Endothelial cell of umbilical vein (primary cell): Measurements from ENCODE around the gene MRM2. TPM values are rescaled to one million over a fixed set of nuclear protein-coding genes. Genes with fewer than 3 reads are reported as not detected.

ENCODE experiments used
- BruUV-seq: library from RNA; stranded (reverse); fragments of 400-500 nt; replicated peaks from 2 replicates; lab custom pipeline; 2021; lab: Mats Ljungman, UMichigan
- CTCF ChIA-PET: fragments of 300-600, 350-600 bp; sonication (Branson Sonifier 250); formaldehyde crosslinking; loops from one replicate; lab custom pipeline; 2021; ENCODE audit warnings: antibody characterized with exemption, inconsistent platforms; lab: Charles Lee
- POLR2A ChIA-PET: fragments of 300-600, 350-600 bp; sonication (Branson Sonifier 250); formaldehyde crosslinking; loops from one replicate; lab custom pipeline; 2021; ENCODE audit warnings: antibody characterized with exemption, inconsistent platforms; lab: Charles Lee
- DNase-seq: peaks from one replicate; pipeline ENCODE4 v3.0.0-alpha.2; 2011; ENCODE audit warnings: low read depth, low spot score
- FAIRE-seq: peaks from 2 replicates; lab custom pipeline; 2011; peaks lifted over from hg19 to GRCh38; lab: Jason Lieb, UNC
- H2AFZ ChIP-seq: 2 replicates; pipeline ENCODE4 v1.6.0; 2012; ENCODE audit warnings: low read depth, low read length, control low read depth, inconsistent platforms
- H3K27ac ChIP-seq: 2 replicates; pipeline ENCODE4 v1.5.1; 2011; ENCODE audit warnings: low read depth, mild to moderate bottlenecking, control low read depth, low read length, moderate library complexity; ENCODE audit not compliant: insufficient read depth
- H3K27me3 ChIP-seq, 2 experiments: 2 replicates each; pipeline versions ENCODE4 v1.6.0 to v1.6.1; 2011; ENCODE audit warnings: low read length in 2 of 2, mixed read lengths in 1 of 2; ENCODE audit not compliant: control insufficient read depth in 2 of 2, insufficient read depth in 2 of 2
- H3K36me3 ChIP-seq, 2 experiments: 2 replicates in 1 of 2; 3 replicates in 1 of 2; pipeline ENCODE4 v1.5.1; 2011; ENCODE audit warnings: low read length in 2 of 2, mild to moderate bottlenecking in 1 of 2, moderate library complexity in 1 of 2; ENCODE audit not compliant: control insufficient read depth in 2 of 2, insufficient read depth in 2 of 2; ENCODE audit errors: extremely low read depth in 1 of 2
- H3K4me1 ChIP-seq: 3 replicates; pipeline ENCODE4 v1.5.1; 2011; ENCODE audit warnings: mild to moderate bottlenecking, low read length; ENCODE audit not compliant: control insufficient read depth, insufficient read depth; ENCODE audit errors: extremely low read depth
- H3K4me2 ChIP-seq: 2 replicates; pipeline ENCODE4 v1.6.1; 2011; ENCODE audit warnings: low read length, control low read depth, mixed read lengths; ENCODE audit not compliant: insufficient read depth
- H3K4me3 ChIP-seq, 3 experiments: fragments of 200-600 bp in 1 of 3; sonication (generic), shearing (Covaris generic) in 1 of 3; replicated peaks in 1 of 3; 2 replicates each; pipeline ENCODE4 v1.5.1; 2011 to 2016; ENCODE audit warnings: control low read depth in 3 of 3, low read length in 3 of 3, mild to moderate bottlenecking in 2 of 3, inconsistent platforms in 1 of 3, low read depth in 1 of 3, moderate library complexity in 1 of 3; ENCODE audit not compliant: insufficient read depth in 1 of 3
- H3K79me2 ChIP-seq: 2 replicates; pipeline ENCODE4 v1.6.0; 2012; ENCODE audit warnings: low read length, inconsistent platforms; ENCODE audit not compliant: control insufficient read depth, insufficient read depth
- H3K9ac ChIP-seq: replicated peaks from 2 replicates; pipeline ENCODE3; 2011; ENCODE audit warnings: low read length, control low read depth; ENCODE audit not compliant: insufficient read depth; ENCODE audit errors: extremely low read depth
- H3K9me1 ChIP-seq: replicated peaks from 3 replicates; pipeline ENCODE4 v1.6.0; 2011; ENCODE audit warnings: mild to moderate bottlenecking, low read length; ENCODE audit not compliant: control insufficient read depth, insufficient read depth; ENCODE audit errors: extremely low read depth
- H3K9me3 ChIP-seq: replicated peaks from 2 replicates; pipeline ENCODE4 v1.5.1; 2012; ENCODE audit warnings: low read length, inconsistent platforms; ENCODE audit not compliant: control insufficient read depth, insufficient read depth
- H4K20me1 ChIP-seq: replicated peaks from 2 replicates; pipeline ENCODE3; 2011; ENCODE audit warnings: mild to moderate bottlenecking, low read length; ENCODE audit not compliant: control insufficient read depth, insufficient read depth; ENCODE audit errors: extremely low read depth
- CTCF ChIP-seq, 2 donors: IDR thresholded peaks; 1 replicate in 1 of 2; 2 replicates in 1 of 2; pipeline ENCODE4 v1.5.1; 2011; ENCODE audit warnings: low read length in 2 of 2, mild to moderate bottlenecking in 2 of 2, moderate library complexity in 2 of 2, control low read depth in 1 of 2, inconsistent platforms in 1 of 2, low read depth in 1 of 2; ENCODE audit not compliant: insufficient read depth in 1 of 2; ENCODE audit errors: extremely low read depth in 1 of 2
- EZH2 ChIP-seq: IDR thresholded peaks from 2 replicates; pipeline ENCODE4 v1.6.1; 2012; ENCODE audit warnings: borderline replicate concordance, low read depth, mild to moderate bottlenecking, moderate library complexity, low read length, inconsistent platforms; ENCODE audit not compliant: severe bottlenecking
- FOS ChIP-seq: IDR thresholded peaks from 2 replicates; pipeline ENCODE4 v1.6.1; 2011; ENCODE audit warnings: mild to moderate bottlenecking, low read length, moderate library complexity, borderline replicate concordance; ENCODE audit not compliant: insufficient read depth
- GATA2 ChIP-seq: IDR thresholded peaks from 2 replicates; pipeline ENCODE4 v1.7.0; 2011; ENCODE audit warnings: low read depth, mild to moderate bottlenecking, moderate library complexity, mixed read lengths, low read length; ENCODE audit not compliant: insufficient read length, insufficient read depth
- JUN ChIP-seq: IDR thresholded peaks from 2 replicates; pipeline ENCODE4 v1.6.1; 2011; ENCODE audit warnings: borderline replicate concordance, low read depth; ENCODE audit not compliant: insufficient read length, insufficient read depth
- MAX ChIP-seq: IDR thresholded peaks from 2 replicates; pipeline ENCODE4 v1.6.1; 2011; ENCODE audit not compliant: insufficient read depth, insufficient read length
- MYC ChIP-seq: IDR thresholded peaks from one replicate; pipeline ENCODE4 v1.6.1; 2011; ENCODE audit warnings: mild to moderate bottlenecking, low read depth, low read length
- POLR2A ChIP-seq: IDR thresholded peaks from 2 replicates; pipeline ENCODE4 v1.6.1; 2012; ENCODE audit warnings: low read depth, mild to moderate bottlenecking, control low read depth, low read length
- POLR2AphosphoS5 ChIP-seq: IDR thresholded peaks from 2 replicates; pipeline ENCODE4 v1.6.1; 2012; ENCODE audit warnings: low read depth, mild to moderate bottlenecking, control low read depth, low read length, moderate library complexity; ENCODE audit not compliant: insufficient read depth
- dilution Hi-C: fragments of 300-500 bp; cut with MboI; formaldehyde crosslinking; loops from one replicate; pipeline ENCODE4 v1.15.0; 2019; ENCODE audit warnings: low sequenced_read_pairs; ENCODE audit not compliant: extremely low pct_ligation_motif_present
- intact Hi-C: fragments of 100-400 bp; cut with micrococcal nuclease; formaldehyde crosslinking; loops from one replicate; pipeline ENCODE4 v1.10.0; 2022
- polyA plus RNA-seq, 4 experiments: library from polyadenylated mRNA; depleted of rRNA in 3 of 4; stranded (reverse) in 3 of 4; unstranded in 1 of 4; fragments of >200 nt; gene quantifications; 2 replicates each; pipeline versions ENCODE4 v1.2.1 to v1.2.3, GENCODE V29; 2011 to 2012; ENCODE audit warnings: missing spikeins in 1 of 4
- total RNA-seq: library from RNA; stranded (reverse); gene quantifications from 2 replicates; pipeline ENCODE4 v1.2.3, GENCODE V29; 2021

MRM2 gene
- total and polyA plus RNA-seq, 2 donors (not counting 3 experiments of a cell fraction or from before 2014, with no cell fraction given) = 10.6 to 20.8 TPM

GRCh38 chr7:2251381-2251780 lies 9.4 kb upstream of the MRM2 start:
- FAIRE-seq (no peak), DNase-seq (no peak)
- intact Hi-C loops (no loop called here), dilution Hi-C loops (no loop called here)
- Histone ChIP-seq H3K27me3 (no peaks in the 10 kb centered on the region), H3K9me3 (no peaks in the 10 kb centered on the region), H3K27ac (no peak overlapping the region), H3K9ac (no peak overlapping the region), H3K4me2 (no peak overlapping the region), H2AFZ (no peak overlapping the region), H3K4me3 (no peak overlapping the region), H3K4me1 (peaks cover 17% of the 10 kb centered on the region), H3K9me1 (no peaks in the 10 kb centered on the region), H4K20me1 (no peaks in the 10 kb centered on the region), H3K36me3 (peaks cover 0 to 4% of the 10 kb centered on the region in 2 experiments), H3K79me2 (no peaks in the 10 kb centered on the region)
- CTCF ChIA-PET = interaction anchor here (4.4 kb wide), 1 partner anchor 97 kb away, joined by 69 read pairs; no protein-coding TSS in a partner anchor
- TF ChIP-seq GATA2 = no peak
- no peak for TF ChIP-seq EZH2
- TF ChIP-seq POLR2A = no peak
- TF ChIP-seq FOS = no peak
- no peak for TF ChIP-seq CTCF (IDR thresholded peaks at IDR 0.05; ENCODE audit: extremely low read depth in 1 of 2, insufficient read depth in 1 of 2, low read depth in 1 of 2, low read length in 2 of 2)
- no peak for TF ChIP-seq MAX
- no peak for TF ChIP-seq POLR2AphosphoS5
- TF ChIP-seq JUN = no peak
- no peak for TF ChIP-seq MYC
- POLR2A ChIA-PET = no interaction called here
- no TSS peak for BruUV-seq
